ENCODE results near the gene CACNA1G.

The CACNA1G gene

GRCh38 chr17:50533720-50534148 is 26.8 kb upstream of the CACNA1G start:
- Histone ChIP-seq H3K27me3 (ENCODE audit: insufficient read depth, low read depth, severe bottlenecking) (no peaks in the 10 kb centered on the region), H3K27ac (no peak overlapping the region), H3K36me3 (no peaks in the 10 kb centered on the region), H3K4me3 (ENCODE audit: low read depth, low read length) (no peak overlapping the region), H3K9me3 (ENCODE audit: severe bottlenecking) (no peaks in the 10 kb centered on the region)
- TF ChIP-seq CTCF (IDR thresholded peaks at IDR 0.05; ENCODE audit: low read depth, low read length) = no peak
- DNase-seq = no peak

- Histone ChIP-seq H3K9me3 (ENCODE audit: severe bottlenecking) (no peaks in the 10 kb centered on the region), H3K27me3 (ENCODE audit: insufficient read depth, low read depth, severe bottlenecking) (no peaks in the 10 kb centered on the region), H3K27ac (no peak overlapping the region), H3K4me3 (ENCODE audit: low read depth, low read length) (no peak overlapping the region), H3K36me3 (no peaks in the 10 kb centered on the region)
- no peak for TF ChIP-seq CTCF (IDR thresholded peaks at IDR 0.05; ENCODE audit: low read depth, low read length)
- no peak for DNase-seq
These were observed 26.1 kb upstream of the CACNA1G start for GRCh38 chr17:50534222-50534978.

GRCh38 chr17:50534979-50535326 is 25.6 kb upstream of the CACNA1G start:
- no peaks in the 10 kb centered on the region for H3K27me3 ChIP-seq (ENCODE audit: insufficient read depth, low read depth, severe bottlenecking)

GRCh38 chr17:50535407-50535806 is 25.1 kb upstream of the CACNA1G start:
- Histone ChIP-seq H3K36me3 (no peaks in the 10 kb centered on the region), H3K9me3 (ENCODE audit: severe bottlenecking) (no peaks in the 10 kb centered on the region), H3K4me3 (ENCODE audit: low read depth, low read length) (no peak overlapping the region), H3K27me3 (ENCODE audit: insufficient read depth, low read depth, severe bottlenecking) (no peaks in the 10 kb centered on the region), H3K27ac (no peak overlapping the region)
- TF ChIP-seq CTCF (IDR thresholded peaks at IDR 0.05; ENCODE audit: low read depth, low read length) = no peak
- DNase-seq = no peak

More at GRCh38 chr17:50534979-50535326, 25.6 kb upstream of the CACNA1G start:
- H3K4me3 ChIP-seq (ENCODE audit: low read depth, low read length) = no peak overlapping the region
- no peak for TF ChIP-seq CTCF (IDR thresholded peaks at IDR 0.05; ENCODE audit: low read depth, low read length)
- H3K27ac ChIP-seq = no peak overlapping the region
- no peaks in the 10 kb centered on the region for H3K9me3 ChIP-seq (ENCODE audit: severe bottlenecking)
- DNase-seq = no peak
- H3K36me3 ChIP-seq = no peaks in the 10 kb centered on the region

GRCh38 chr17:50536683-50537646 is 23.6 kb upstream of the CACNA1G start:
- no peak overlapping the region for H3K27ac ChIP-seq
- no peak for TF ChIP-seq CTCF (IDR thresholded peaks at IDR 0.05; ENCODE audit: low read depth, low read length)
- H3K36me3 ChIP-seq = no peaks in the 10 kb centered on the region
- H3K9me3 ChIP-seq (ENCODE audit: severe bottlenecking) = no peaks in the 10 kb centered on the region
- no peak for DNase-seq
- no peaks in the 10 kb centered on the region for H3K27me3 ChIP-seq (ENCODE audit: insufficient read depth, low read depth, severe bottlenecking)
- H3K4me3 ChIP-seq (ENCODE audit: low read depth, low read length) = no peak overlapping the region
